ENCODE measurements around the gene GCK.

GCK gene

DNA sequence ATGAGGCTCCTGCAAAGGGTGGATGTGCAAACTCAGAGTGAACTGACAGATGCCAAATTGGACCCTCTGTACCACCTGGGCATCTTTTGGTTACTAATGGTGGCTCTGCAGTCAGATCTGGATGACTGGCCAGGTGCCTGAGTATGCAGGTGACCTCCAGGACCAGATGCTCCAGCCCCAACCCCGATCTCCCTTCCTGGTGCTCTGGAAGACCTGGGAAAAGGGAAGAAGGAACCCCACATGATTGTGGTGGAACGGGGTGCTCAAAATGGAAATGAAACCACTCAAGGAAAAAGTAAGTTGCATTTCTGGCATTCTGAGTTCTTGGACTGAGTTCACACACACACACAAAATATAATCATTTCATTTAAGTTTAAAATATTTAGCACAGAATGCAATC, 94.9 kb downstream of the GCK start:
- peaks cover 6% of the 10 kb centered on the region for H3K4me1 ChIP-seq (ENCODE audit: insufficient read depth, low read length)
- no peak overlapping the region for H3K27ac ChIP-seq (ENCODE audit: low read depth, low read length)
- no peaks in the 10 kb centered on the region for H3K9me3 ChIP-seq (ENCODE audit: low read length)
- H3K27me3 ChIP-seq (ENCODE audit: control insufficient read depth in 1 of 2, insufficient read depth in 2 of 2, low read length in 2 of 2) = no peaks in the 10 kb centered on the region
- H3K36me3 ChIP-seq (ENCODE audit: insufficient read depth, low read length) = no peaks in the 10 kb centered on the region
- no peak overlapping the region for H3K9ac ChIP-seq (ENCODE audit: low read length)
- H3K4me3 ChIP-seq (ENCODE audit: low read depth in 1 of 2, low read length in 2 of 2) = no peak overlapping the region

Data from muscle layer of colon (tissue), 2 donors.